ENCODE measurements around the gene RERE.

RERE gene

GRCh38 chr1:8782001-8782620 lies 35.3 kb downstream of the RERE start:
- no peaks in the 10 kb centered on the region for H3K27me3 ChIP-seq (ENCODE audit: insufficient read depth, low read length, poor library complexity)
- H3K4me2 ChIP-seq (ENCODE audit: insufficient read depth, low read length): no peak overlapping the region
- ATAC-seq (ENCODE audit: insufficient read depth, low read depth) (no peak), DNase-seq (no peak)
- H3K4me3 ChIP-seq (ENCODE audit: low read depth in 1 of 2, low read length in 2 of 2): no peak overlapping the region
- no peak overlapping the region for H2AFZ ChIP-seq (ENCODE audit: low read depth, low read length)
- no peak overlapping the region for H3K9ac ChIP-seq (ENCODE audit: low read depth, low read length)
- no peak overlapping the region for H3K27ac ChIP-seq (ENCODE audit: low read length)
- TF ChIP-seq, protein P1, sequence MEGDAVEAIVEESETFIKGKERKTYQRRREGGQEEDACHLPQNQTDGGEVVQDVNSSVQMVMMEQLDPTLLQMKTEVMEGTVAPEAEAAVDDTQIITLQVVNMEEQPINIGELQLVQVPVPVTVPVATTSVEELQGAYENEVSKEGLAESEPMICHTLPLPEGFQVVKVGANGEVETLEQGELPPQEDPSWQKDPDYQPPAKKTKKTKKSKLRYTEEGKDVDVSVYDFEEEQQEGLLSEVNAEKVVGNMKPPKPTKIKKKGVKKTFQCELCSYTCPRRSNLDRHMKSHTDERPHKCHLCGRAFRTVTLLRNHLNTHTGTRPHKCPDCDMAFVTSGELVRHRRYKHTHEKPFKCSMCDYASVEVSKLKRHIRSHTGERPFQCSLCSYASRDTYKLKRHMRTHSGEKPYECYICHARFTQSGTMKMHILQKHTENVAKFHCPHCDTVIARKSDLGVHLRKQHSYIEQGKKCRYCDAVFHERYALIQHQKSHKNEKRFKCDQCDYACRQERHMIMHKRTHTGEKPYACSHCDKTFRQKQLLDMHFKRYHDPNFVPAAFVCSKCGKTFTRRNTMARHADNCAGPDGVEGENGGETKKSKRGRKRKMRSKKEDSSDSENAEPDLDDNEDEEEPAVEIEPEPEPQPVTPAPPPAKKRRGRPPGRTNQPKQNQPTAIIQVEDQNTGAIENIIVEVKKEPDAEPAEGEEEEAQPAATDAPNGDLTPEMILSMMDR (IDR thresholded peaks at IDR 0.05; ENCODE audit: borderline replicate concordance, extremely low read depth, low read length, poor library complexity, severe bottlenecking): no peak
- TF ChIP-seq EZH2 (IDR thresholded peaks at IDR 0.05; ENCODE audit: borderline replicate concordance, low read depth, low read length, severe bottlenecking): no peak
- peaks cover 16% of the 10 kb centered on the region for H3K79me2 ChIP-seq (ENCODE audit: insufficient read depth, low read length)
- peaks cover 4% of the 10 kb centered on the region; the same call in 1 of the 2 replicates for H4K20me1 ChIP-seq (ENCODE audit: insufficient read depth, low read length)
- no peaks in the 10 kb centered on the region for H3K4me1 ChIP-seq (ENCODE audit: insufficient read depth, low read length)
- no peaks in the 10 kb centered on the region for H3K9me3 ChIP-seq (ENCODE audit: insufficient read depth, low read length, severe bottlenecking)
- H3K36me3 ChIP-seq (ENCODE audit: insufficient read depth, low read length): no peaks in the 10 kb centered on the region

GRCh38 chr1:8780405-8780804 lies 37.0 kb downstream of the RERE start:
- no peak for DNase-seq
- Histone ChIP-seq H3K4me2 (ENCODE audit: insufficient read depth, low read length) (no peak overlapping the region), H3K79me2 (ENCODE audit: insufficient read depth, low read length) (peaks cover 19% of the 10 kb centered on the region), H2AFZ (ENCODE audit: low read depth, low read length) (no peak overlapping the region), H4K20me1 (ENCODE audit: insufficient read depth, low read length) (peaks cover 4% of the 10 kb centered on the region; the same call in 1 of the 2 replicates), H3K4me1 (ENCODE audit: insufficient read depth, low read length) (no peaks in the 10 kb centered on the region), H3K27ac (ENCODE audit: low read length) (no peak overlapping the region), H3K9ac (ENCODE audit: low read depth, low read length) (no peak overlapping the region), H3K4me3 (ENCODE audit: low read depth in 1 of 2, low read length in 2 of 2) (no peak overlapping the region), H3K27me3 (ENCODE audit: insufficient read depth, low read length, poor library complexity) (no peaks in the 10 kb centered on the region), H3K36me3 (ENCODE audit: insufficient read depth, low read length) (no peaks in the 10 kb centered on the region), H3K9me3 (ENCODE audit: insufficient read depth, low read length, severe bottlenecking) (no peaks in the 10 kb centered on the region)
- TF ChIP-seq, protein P1 (IDR thresholded peaks at IDR 0.05; ENCODE audit: borderline replicate concordance, extremely low read depth, low read length, poor library complexity, severe bottlenecking): no peak
- TF ChIP-seq EZH2 (IDR thresholded peaks at IDR 0.05; ENCODE audit: borderline replicate concordance, low read depth, low read length, severe bottlenecking): no peak
- ATAC-seq (ENCODE audit: insufficient read depth, low read depth): no peak

- Histone ChIP-seq H3K4me3 (ENCODE audit: low read depth in 1 of 2, low read length in 2 of 2) (no peak overlapping the region), H3K27me3 (ENCODE audit: insufficient read depth, low read length, poor library complexity) (no peaks in the 10 kb centered on the region), H3K27ac (ENCODE audit: low read length) (no peak overlapping the region), H2AFZ (ENCODE audit: low read depth, low read length) (no peak overlapping the region), H3K36me3 (ENCODE audit: insufficient read depth, low read length) (no peaks in the 10 kb centered on the region), H3K9ac (ENCODE audit: low read depth, low read length) (no peak overlapping the region), H3K9me3 (ENCODE audit: insufficient read depth, low read length, severe bottlenecking) (no peaks in the 10 kb centered on the region), H4K20me1 (ENCODE audit: insufficient read depth, low read length) (no peaks in the 10 kb centered on the region; the same call in 1 of the 2 replicates), H3K4me1 (ENCODE audit: insufficient read depth, low read length) (no peaks in the 10 kb centered on the region), H3K4me2 (ENCODE audit: insufficient read depth, low read length) (no peak overlapping the region), H3K79me2 (ENCODE audit: insufficient read depth, low read length) (peaks cover 15% of the 10 kb centered on the region; the same call in 1 of the 2 replicates)
- no peak for DNase-seq
- no peak for ATAC-seq (ENCODE audit: insufficient read depth, low read depth)
- TF ChIP-seq, protein P1 (IDR thresholded peaks at IDR 0.05; ENCODE audit: borderline replicate concordance, extremely low read depth, low read length, poor library complexity, severe bottlenecking): no peak
- TF ChIP-seq EZH2 (IDR thresholded peaks at IDR 0.05; ENCODE audit: borderline replicate concordance, low read depth, low read length, severe bottlenecking): no peak
Measured at GRCh38 chr1:8777867-8778266, 39.6 kb downstream of the RERE start.
